Sigmoid colon (tissue), 7 donors: ENCODE measurements around the gene UBE2Q1. TPM values are rescaled to one million over a fixed set of nuclear protein-coding genes. Genes with fewer than 3 reads are reported as not detected.

Experiments used
- DNase-seq: peaks from one replicate; pipeline ENCODE4 v3.0.0-alpha.2; 2019
- H3K27ac ChIP-seq, 4 donors: fragments of 200-600 bp; sonication (generic); one replicate each; pipeline ENCODE4 v1.5.1; 2016 to 2019; ENCODE audit warnings: mild to moderate bottlenecking in 1 of 4
- H3K27me3 ChIP-seq, 3 donors: fragments of 200-600 bp; sonication (generic); one replicate each; pipeline ENCODE4 v1.5.1; 2019; ENCODE audit warnings: mild to moderate bottlenecking in 1 of 3
- H3K36me3 ChIP-seq, 4 donors: fragments of 200-600 bp; sonication (generic); one replicate each; pipeline ENCODE4 v1.5.1; 2016 to 2019
- H3K4me1 ChIP-seq, 4 donors: fragments of 200-600 bp; sonication (generic); one replicate each; pipeline ENCODE4 v1.5.1; 2017 to 2019
- H3K4me3 ChIP-seq, 4 donors: fragments of 200-600 bp; sonication (generic); one replicate each; pipeline ENCODE4 v1.5.1; 2017 to 2019; ENCODE audit warnings: mild to moderate bottlenecking in 2 of 4, moderate library complexity in 1 of 4
- H3K9me3 ChIP-seq, 4 donors: fragments of 200-600 bp in 3 of 4; sonication (generic) in 3 of 4; one replicate each; pipeline versions ENCODE4 v1.5.1 to v1.6.1; 2013 to 2019
- CTCF ChIP-seq, 4 experiments: fragments of 450-650 bp in 3 of 4; fragments of 200-600 bp in 1 of 4; IDR thresholded peaks; one replicate each; pipeline ENCODE4 v1.5.1; 2016 to 2019; ENCODE audit warnings: antibody characterized with exemption in 4 of 4, mild to moderate bottlenecking in 3 of 4, moderate library complexity in 2 of 4
- EP300 ChIP-seq, 4 donors: sonication (generic); formaldehyde crosslinking; IDR thresholded peaks; one replicate each; pipeline ENCODE4 v1.6.1; 2017; ENCODE audit warnings: antibody characterized with exemption in 4 of 4
- POLR2A ChIP-seq, 2 donors: fragments of 450-650 bp; IDR thresholded peaks; one replicate each; pipeline ENCODE4 v1.6.1; 2016; ENCODE audit warnings: antibody characterized with exemption in 2 of 2, mild to moderate bottlenecking in 2 of 2, moderate library complexity in 2 of 2
- POLR2AphosphoS5 ChIP-seq, 4 donors: sonication (generic); formaldehyde crosslinking; IDR thresholded peaks; one replicate each; pipeline ENCODE4 v1.6.1; 2017; ENCODE audit warnings: antibody characterized with exemption in 4 of 4
- WGBS, 2 donors: extraction: QIAGEN DNeasy Blood & Tissue Kit; methylation state at CpG; one replicate each; pipeline ENCODE4 v1.1.7; 2013; 5-methylcytosine and 5-hydroxymethylcytosine counted together
- intact Hi-C: fragments of 100-400 bp; cut with DNase I; formaldehyde crosslinking; loops from one replicate; pipeline ENCODE4 v1.15.1; 2023
- polyA plus RNA-seq, 3 donors: library from polyadenylated mRNA; stranded (reverse); fragments of 200-250 nt; gene quantifications; one replicate each; pipeline ENCODE4 v1.2.3, GENCODE V29; 2013
- total RNA-seq, 4 donors: library from RNA; depleted of rRNA; stranded (reverse); fragments of >200 nt; gene quantifications; one replicate each; pipeline ENCODE4 v1.1.0, GENCODE V29; 2016
- donor health status: healthy with polysubstance abuse.
- donor health status: Bipolar disorder and iron deficiency.
- donor health status: healthy.

Gene UBE2Q1
- total and polyA plus RNA-seq, 7 donors = 15.1 to 40.7 (median 18.9) TPM

- 39 to 80% methylated on average over 6 of the region's 6 CpGs for WGBS, 2 donors
- Histone ChIP-seq H3K9me3 (no peaks in the 10 kb centered on the region), H3K4me1 (no peaks in the 10 kb centered on the region), H3K27me3 (no peaks in the 10 kb centered on the region), H3K27ac (no peak overlapping the region), H3K4me3 (no peak overlapping the region), H3K36me3 (no peaks in the 10 kb centered on the region)
- intact Hi-C loops = no loop called here
- TF ChIP-seq POLR2AphosphoS5 (IDR thresholded peaks at IDR 0.05) (no peak), EP300 (IDR thresholded peaks at IDR 0.05) (no peak), POLR2A (IDR thresholded peaks at IDR 0.05) (no peak), CTCF (IDR thresholded peaks at IDR 0.05) (no peak)
- no peak for DNase-seq
Observed at GRCh38 chr1:154527192-154527591, 31.3 kb downstream of the UBE2Q1 start.

- TF ChIP-seq CTCF (IDR thresholded peaks at IDR 0.05) (no peak), EP300 (IDR thresholded peaks at IDR 0.05) (no peak), POLR2A (IDR thresholded peaks at IDR 0.05) (no peak), POLR2AphosphoS5 (IDR thresholded peaks at IDR 0.05) (no peak)
Observed at GRCh38 chr1:154524881-154525280, 33.6 kb downstream of the UBE2Q1 start.

GRCh38 chr1:154521695-154522094 is 36.8 kb downstream of the UBE2Q1 start:
- Histone ChIP-seq H3K4me1 (no peaks in the 10 kb centered on the region), H3K27me3 (peaks cover 0 to 7% (median 0%) of the 10 kb centered on the region in 3 donors), H3K9me3 (no peaks in the 10 kb centered on the region), H3K27ac (no peak overlapping the region), H3K36me3 (no peaks in the 10 kb centered on the region), H3K4me3 (no peak overlapping the region)
- TF ChIP-seq EP300 (IDR thresholded peaks at IDR 0.05) (no peak), POLR2AphosphoS5 (IDR thresholded peaks at IDR 0.05) (no peak), CTCF (IDR thresholded peaks at IDR 0.05) (no peak), POLR2A (IDR thresholded peaks at IDR 0.05) (no peak)
- intact Hi-C loops = no loop called here
- DNase-seq = no peak
- 32 to 55% methylated on average over 3 of the region's 3 CpGs for WGBS, 2 donors

More at GRCh38 chr1:154524881-154525280, 33.6 kb downstream of the UBE2Q1 start:
- Histone ChIP-seq H3K27ac (no peak overlapping the region), H3K4me1 (no peaks in the 10 kb centered on the region), H3K36me3 (no peaks in the 10 kb centered on the region), H3K9me3 (no peaks in the 10 kb centered on the region), H3K4me3 (no peak overlapping the region), H3K27me3 (no peaks in the 10 kb centered on the region)
- intact Hi-C loops = no loop called here
- no peak for DNase-seq

- Histone ChIP-seq H3K4me1 (no peaks in the 10 kb centered on the region), H3K9me3 (no peaks in the 10 kb centered on the region), H3K4me3 (no peak overlapping the region), H3K27me3 (peaks cover 0 to 7% (median 0%) of the 10 kb centered on the region in 3 donors), H3K36me3 (no peaks in the 10 kb centered on the region), H3K27ac (no peak overlapping the region)
- intact Hi-C loops = no loop called here
- TF ChIP-seq EP300 (IDR thresholded peaks at IDR 0.05) (no peak), CTCF (IDR thresholded peaks at IDR 0.05) (no peak), POLR2A (IDR thresholded peaks at IDR 0.05) (no peak), POLR2AphosphoS5 (IDR thresholded peaks at IDR 0.05) (no peak)
- 44 to 59% methylated on average over 3 of the region's 3 CpGs for WGBS, 2 donors
- DNase-seq = no peak
Observed at GRCh38 chr1:154520333-154520732, 38.1 kb downstream of the UBE2Q1 start.

GRCh38 chr1:154519591-154519991 is 38.9 kb downstream of the UBE2Q1 start:
- no peak overlapping the region for H3K4me3 ChIP-seq
- H3K36me3 ChIP-seq = no peaks in the 10 kb centered on the region
- peaks cover 0 to 7% (median 0%) of the 10 kb centered on the region in 3 donors for H3K27me3 ChIP-seq
- no peak for TF ChIP-seq POLR2A (IDR thresholded peaks at IDR 0.05)
- no peak for TF ChIP-seq EP300 (IDR thresholded peaks at IDR 0.05)
- no peak for TF ChIP-seq POLR2AphosphoS5 (IDR thresholded peaks at IDR 0.05)
- intact Hi-C loops = no loop called here
- no peak overlapping the region for H3K27ac ChIP-seq
- H3K4me1 ChIP-seq = no peaks in the 10 kb centered on the region
- WGBS, 2 donors = 68 to 80% methylated on average over 9 of the region's 9 CpGs
- H3K9me3 ChIP-seq = no peaks in the 10 kb centered on the region
- no peak for DNase-seq
